Fibroblast of peridontal ligament (primary cell): ENCODE results near the gene SRGAP2B.
"Not testable (repeated sequence)": the region's sequence is repeated elsewhere in the genome, so short reads cannot be mapped to it uniquely, and the experiment has no call there.

Experiments
- DNase-seq: peaks from one replicate; pipeline ENCODE4 v3.0.0-alpha.2; 2010; ENCODE audit errors: extremely low read depth

Gene SRGAP2B

DNA sequence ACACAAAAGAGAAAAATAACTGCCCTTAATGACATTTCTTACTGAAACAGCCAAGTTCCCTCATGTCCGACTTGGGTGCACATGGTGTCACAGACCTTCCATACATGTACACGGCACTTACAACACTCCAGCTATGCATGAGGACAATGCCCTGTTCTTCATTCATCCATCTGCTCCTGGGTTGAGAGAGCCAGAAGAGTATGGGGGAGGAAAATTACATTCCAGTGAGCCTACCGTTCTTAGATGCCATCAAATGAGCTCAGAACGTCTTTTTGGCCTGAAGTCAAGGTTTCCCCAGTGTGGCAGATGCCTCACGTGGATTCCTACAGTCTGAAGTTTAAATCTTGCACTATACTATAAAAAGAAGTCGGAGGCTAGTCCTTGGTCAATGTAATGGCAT, 194.3 kb downstream of the SRGAP2B start:
- DNase-seq, result not testable (repeated sequence)

GRCh38 chr1:144894454-144895201, 200.5 kb downstream of the SRGAP2B start:
- not testable (repeated sequence) for DNase-seq

- DNase-seq, result not testable (repeated sequence)
These were observed 201.3 kb downstream of the SRGAP2B start for GRCh38 chr1:144893710-144894438.

DNA sequence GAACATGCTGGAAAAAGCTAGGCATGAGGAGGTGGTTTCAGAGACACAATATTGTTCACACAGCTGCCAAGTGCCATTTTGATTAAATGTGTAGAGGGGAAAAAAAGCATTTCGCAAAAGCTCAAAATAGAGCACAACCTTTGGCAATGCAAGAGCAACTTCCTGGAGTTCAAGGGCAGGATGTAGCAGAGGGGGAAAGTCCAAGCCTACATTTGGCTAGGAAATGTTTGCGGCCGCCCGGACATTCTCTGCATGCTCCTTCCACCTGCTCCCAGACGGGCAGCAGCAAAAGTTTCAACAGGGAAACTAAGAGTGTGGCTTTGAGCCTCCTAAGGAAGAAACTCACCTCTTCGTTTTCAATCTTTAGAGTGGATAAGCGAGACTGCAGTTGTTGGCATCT, 202.1 kb downstream of the SRGAP2B start:
- not testable (repeated sequence) for DNase-seq

DNA sequence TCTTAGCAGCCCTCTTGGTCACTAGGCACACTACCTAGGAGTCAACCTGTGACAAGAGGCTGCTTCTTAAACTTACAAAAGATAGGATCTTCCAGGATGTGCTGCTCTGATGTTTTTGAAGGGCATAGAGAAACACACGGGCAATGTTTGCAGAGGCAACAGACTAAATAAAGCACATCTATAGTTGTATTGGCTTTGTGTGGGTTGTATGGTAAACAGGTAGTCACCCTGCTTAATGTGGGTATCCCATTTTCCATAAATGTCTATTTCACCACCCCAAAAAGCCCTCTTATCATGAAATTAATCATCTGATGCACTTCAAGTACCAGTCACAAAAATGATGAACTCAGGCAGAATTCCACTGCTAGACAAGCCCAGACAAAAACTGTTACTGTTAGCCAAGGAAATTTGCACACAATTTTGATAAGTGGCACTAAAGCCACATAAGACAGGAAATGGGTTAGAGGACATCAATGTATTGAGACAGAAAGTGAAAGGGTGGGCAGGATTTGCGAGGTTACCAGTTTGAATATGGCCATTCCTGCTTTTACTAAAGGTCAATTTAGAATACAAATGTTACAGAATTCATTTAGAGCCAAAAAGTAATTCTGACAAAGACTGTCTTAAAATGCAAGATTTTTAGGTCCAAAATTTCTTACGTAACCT, 205.5 kb downstream of the SRGAP2B start:
- not testable (repeated sequence) for DNase-seq

DNA sequence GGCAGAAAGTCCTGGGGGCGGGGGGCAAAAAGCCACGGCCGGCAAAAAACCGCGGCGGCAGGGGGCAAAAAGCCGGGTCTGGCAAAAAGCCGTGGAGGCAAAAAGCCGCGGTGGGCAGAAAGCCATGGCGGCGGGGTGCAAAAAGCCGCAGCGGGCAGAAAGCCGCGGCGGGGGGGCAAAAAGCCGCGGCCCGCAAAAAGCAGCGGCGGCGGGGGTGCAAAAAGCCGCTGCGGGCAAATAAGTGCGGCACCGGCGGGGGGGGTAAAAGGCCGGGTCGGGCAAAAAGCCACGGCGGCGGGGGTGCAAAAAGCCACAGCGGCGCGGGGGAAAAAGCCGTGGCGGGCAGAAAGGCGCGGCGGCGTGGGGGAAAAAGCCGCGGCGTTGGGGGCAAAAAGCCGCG, 212.1 kb downstream of the SRGAP2B start:
- not testable (repeated sequence) for DNase-seq

DNA sequence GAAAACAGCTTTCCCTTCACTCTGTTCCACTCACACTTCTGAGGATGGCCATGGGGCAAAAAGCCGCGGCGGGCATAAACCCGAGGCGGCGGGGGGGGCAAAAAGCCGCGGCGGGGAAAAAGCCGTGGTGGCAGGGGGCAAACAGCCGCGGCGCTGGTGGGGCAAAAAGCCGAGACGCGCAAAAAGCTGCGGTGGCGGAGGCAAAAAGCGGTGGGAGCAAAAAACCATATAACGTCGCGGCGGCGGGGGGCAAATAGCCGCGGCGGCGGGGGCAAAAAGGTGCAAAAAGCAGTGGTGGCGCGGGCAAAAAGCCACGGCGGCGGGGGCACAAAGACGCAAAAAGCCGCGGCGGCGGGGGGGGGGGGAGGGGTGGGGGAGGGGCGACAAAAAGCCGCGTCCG, 212.8 kb downstream of the SRGAP2B start:
- not testable (repeated sequence) for DNase-seq

- not testable (repeated sequence) for DNase-seq
These were observed 236.5 kb downstream of the SRGAP2B start for GRCh38 chr1:144858607-144859006.
